Epithelial cell of proximal tubule (primary cell): ENCODE measurements around the gene ERGIC2. TPM values are rescaled to one million over a fixed set of nuclear protein-coding genes. Genes with fewer than 3 reads are reported as not detected.

Experiments used
- DNase-seq: peaks from one replicate; pipeline ENCODE4 v3.0.0-alpha.2; 2011; ENCODE audit warnings: low read depth
- H3K4me3 ChIP-seq: 2 replicates; pipeline ENCODE4 v1.5.1; 2011; ENCODE audit warnings: low read depth, mild to moderate bottlenecking, low read length
- total RNA-seq: library from RNA; depleted of rRNA; stranded (reverse); fragments of >200 nt; gene quantifications from 2 replicates; pipeline ENCODE4 v1.2.3, GENCODE V29; 2015
- TF ChIP-seq, protein P1 (sequence below): conservative IDR thresholded peaks from 2 replicates; pipeline ENCODE4 v1.5.1; 2012; ENCODE audit warnings: low read depth, mild to moderate bottlenecking, low read length

The ERGIC2 gene
- total RNA-seq, 1 donor from 2014 or later, result 68.4 TPM

DNA sequence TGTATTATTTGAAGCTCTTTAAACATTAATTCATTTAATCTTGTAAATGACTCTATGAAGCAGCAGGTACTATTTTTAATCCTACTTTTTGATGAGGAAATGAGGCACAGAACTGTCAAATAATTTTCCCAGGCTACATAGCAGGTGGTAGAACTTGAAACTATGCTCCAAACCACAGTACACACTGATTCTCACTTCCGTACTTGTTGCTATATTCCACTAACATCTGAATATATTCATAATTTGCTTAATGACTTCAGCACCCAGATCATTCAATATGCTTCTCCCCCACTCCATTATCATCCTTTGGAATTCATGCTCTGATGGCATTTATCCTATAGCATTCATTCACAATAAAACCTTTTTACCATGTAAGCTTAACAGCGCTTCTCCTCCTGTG lies 4.9 kb downstream of the ERGIC2 start:
- TF ChIP-seq, protein P1, sequence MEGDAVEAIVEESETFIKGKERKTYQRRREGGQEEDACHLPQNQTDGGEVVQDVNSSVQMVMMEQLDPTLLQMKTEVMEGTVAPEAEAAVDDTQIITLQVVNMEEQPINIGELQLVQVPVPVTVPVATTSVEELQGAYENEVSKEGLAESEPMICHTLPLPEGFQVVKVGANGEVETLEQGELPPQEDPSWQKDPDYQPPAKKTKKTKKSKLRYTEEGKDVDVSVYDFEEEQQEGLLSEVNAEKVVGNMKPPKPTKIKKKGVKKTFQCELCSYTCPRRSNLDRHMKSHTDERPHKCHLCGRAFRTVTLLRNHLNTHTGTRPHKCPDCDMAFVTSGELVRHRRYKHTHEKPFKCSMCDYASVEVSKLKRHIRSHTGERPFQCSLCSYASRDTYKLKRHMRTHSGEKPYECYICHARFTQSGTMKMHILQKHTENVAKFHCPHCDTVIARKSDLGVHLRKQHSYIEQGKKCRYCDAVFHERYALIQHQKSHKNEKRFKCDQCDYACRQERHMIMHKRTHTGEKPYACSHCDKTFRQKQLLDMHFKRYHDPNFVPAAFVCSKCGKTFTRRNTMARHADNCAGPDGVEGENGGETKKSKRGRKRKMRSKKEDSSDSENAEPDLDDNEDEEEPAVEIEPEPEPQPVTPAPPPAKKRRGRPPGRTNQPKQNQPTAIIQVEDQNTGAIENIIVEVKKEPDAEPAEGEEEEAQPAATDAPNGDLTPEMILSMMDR, result no peak
- H3K4me3 ChIP-seq, result no peak overlapping the region
- no peak for DNase-seq

DNA sequence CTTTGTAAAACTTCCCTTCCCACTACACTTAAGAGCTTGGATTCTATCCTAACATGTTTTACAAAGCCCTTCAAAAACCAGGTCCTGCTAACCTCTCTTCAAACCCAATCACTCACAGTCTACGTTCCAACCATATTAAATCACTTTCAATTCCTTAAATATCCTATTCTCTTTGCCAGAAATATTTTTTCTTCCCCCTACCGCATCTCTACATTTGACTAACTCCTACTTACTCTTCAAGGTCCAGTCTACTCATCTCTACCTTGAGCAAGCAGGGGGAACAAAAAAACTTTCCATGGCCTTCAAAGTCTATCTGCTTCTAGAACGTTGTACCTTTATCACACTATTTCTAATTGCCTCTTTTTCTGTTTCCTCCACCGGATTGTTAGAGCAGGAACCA lies 6.1 kb downstream of the ERGIC2 start:
- H3K4me3 ChIP-seq, result no peak overlapping the region
- DNase-seq, result no peak
- TF ChIP-seq, protein P1, result no peak

GRCh38 chr12:29374012-29374411 lies 7.0 kb downstream of the ERGIC2 start:
- no peak for DNase-seq
- TF ChIP-seq, protein P1, result no peak
- no peak overlapping the region for H3K4me3 ChIP-seq

- TF ChIP-seq, protein P1, result no peak
- no peak for DNase-seq
- H3K4me3 ChIP-seq, result no peak overlapping the region
Measured at GRCh38 chr12:29365091-29365490, 15.9 kb downstream of the ERGIC2 start.

DNA sequence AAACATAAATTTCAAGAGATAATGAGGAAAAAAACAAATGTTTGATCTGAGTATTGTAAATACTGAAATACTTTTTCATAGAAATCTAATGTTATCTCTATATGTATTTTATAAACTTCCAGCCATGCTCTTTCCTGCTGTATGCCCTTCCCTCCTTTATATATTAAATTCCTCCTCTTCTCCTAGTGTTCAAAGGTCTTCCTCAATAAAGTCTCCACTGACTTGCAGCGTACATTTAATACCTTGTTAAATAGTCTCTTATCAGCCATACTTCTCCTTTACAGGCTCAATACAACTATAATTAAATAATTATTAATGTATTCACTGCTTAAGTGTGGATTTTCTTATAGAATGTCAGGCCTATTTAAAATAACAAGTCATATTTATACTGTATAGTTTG lies 26.0 kb downstream of the ERGIC2 start:
- TF ChIP-seq, protein P1, result no peak
- H3K4me3 ChIP-seq, result no peak overlapping the region
- DNase-seq, result no peak

GRCh38 chr12:29350080-29350479 lies 30.9 kb downstream of the ERGIC2 start:
- DNase-seq, result peak; percentile 36
- H3K4me3 ChIP-seq, result no peak overlapping the region
- TF ChIP-seq, protein P1, result no peak

- H3K4me3 ChIP-seq, result no peak overlapping the region
- peak; percentile 37 for DNase-seq
- TF ChIP-seq, protein P1, result no peak
Measured at GRCh38 chr12:29346769-29347421, 34.1 kb downstream of the ERGIC2 start.
